ENCODE measurements around the gene STX1A.

DNA sequence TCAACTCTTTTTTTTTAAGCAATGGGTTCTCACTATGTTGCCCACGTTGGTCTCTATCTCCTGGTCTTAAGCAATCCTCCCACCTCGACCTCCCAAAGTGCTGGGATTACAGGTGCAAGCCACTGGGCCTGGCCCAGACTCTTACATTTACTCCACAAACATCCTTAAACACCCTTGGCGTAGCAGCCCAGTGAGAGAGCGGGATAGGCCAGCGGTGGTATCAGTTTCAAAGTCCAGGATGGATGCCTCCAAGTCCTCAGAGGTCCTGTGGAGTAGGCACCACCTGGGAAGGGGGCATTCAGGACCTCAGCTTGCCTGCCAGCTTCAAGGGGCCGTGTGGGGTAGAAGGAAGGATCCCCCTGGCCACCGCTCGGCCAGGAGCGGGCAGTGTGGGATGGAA, 69.9 kb downstream of the STX1A start:
- TF ChIP-seq, protein P1, sequence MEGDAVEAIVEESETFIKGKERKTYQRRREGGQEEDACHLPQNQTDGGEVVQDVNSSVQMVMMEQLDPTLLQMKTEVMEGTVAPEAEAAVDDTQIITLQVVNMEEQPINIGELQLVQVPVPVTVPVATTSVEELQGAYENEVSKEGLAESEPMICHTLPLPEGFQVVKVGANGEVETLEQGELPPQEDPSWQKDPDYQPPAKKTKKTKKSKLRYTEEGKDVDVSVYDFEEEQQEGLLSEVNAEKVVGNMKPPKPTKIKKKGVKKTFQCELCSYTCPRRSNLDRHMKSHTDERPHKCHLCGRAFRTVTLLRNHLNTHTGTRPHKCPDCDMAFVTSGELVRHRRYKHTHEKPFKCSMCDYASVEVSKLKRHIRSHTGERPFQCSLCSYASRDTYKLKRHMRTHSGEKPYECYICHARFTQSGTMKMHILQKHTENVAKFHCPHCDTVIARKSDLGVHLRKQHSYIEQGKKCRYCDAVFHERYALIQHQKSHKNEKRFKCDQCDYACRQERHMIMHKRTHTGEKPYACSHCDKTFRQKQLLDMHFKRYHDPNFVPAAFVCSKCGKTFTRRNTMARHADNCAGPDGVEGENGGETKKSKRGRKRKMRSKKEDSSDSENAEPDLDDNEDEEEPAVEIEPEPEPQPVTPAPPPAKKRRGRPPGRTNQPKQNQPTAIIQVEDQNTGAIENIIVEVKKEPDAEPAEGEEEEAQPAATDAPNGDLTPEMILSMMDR (IDR thresholded peaks at IDR 0.05) = no peak
- TF ChIP-seq POLR2A (IDR thresholded peaks at IDR 0.05) = no peak
